HG03196 (cell line): Measurements from ENCODE around the gene MACIR.

Source experiments
- ATAC-seq: cut with Tn5 transposase; IDR thresholded peaks from one replicate; pipeline ENCODE4 v1.9.1; 2021; ENCODE audit not compliant: unreplicated experiment

Gene MACIR

DNA sequence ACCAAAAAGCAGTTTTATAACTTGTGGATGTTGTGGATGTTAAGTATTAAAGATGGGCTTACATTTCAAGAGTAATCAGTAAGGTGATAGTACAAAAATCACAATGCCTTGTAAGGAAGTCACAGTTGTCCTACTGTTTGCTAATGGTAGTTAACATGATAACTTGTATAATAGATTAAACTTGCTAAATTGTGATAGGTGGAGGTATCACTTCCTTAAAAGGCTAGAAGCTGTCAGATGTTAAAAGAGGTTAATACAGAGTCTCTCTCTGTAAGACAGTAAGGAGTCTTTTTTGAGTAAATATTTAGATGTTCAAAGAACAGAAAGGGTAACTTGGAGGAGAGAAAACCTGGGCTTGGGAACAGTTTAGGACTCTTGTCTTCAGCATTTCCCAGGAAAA is 14.2 kb upstream of the MACIR start:
- no peak for ATAC-seq

DNA sequence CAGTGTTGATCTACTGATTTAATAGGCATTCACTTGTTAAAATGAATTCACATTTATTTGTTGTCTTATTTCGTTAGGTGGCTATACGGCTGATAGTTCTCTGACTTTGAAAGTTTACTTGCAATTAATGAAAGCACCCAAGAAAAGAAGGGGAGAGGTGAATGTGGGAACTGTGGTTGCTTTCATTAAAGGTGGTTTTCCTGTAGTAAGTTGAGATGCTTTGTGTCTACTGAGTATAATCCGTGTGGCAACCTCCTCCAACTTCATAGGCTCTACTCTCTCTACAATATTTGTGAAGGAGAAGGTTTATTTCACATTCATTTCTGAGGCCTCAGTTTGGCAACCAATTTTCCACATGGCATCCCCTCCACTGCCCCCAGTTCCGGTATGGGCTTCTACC is 12.8 kb upstream of the MACIR start:
- ATAC-seq = no peak

DNA sequence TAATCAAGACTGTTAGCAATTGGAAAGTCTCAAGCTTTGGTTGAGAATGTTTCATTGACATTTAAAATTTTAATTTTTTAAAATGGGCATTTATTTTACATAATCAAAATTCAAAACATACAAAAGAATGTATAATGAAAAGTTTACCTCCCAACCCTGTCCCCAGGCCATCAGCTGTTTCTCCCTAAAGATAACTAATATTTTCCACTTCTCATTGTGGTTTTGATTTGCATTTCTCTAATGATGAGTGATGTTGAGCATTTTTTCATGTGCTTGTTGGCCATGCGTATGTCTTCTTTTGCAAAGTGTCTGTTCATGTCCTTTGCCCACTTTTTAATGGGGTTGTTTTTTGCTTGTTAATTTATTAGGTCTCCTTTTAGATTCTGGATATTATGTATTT is 11.4 kb upstream of the MACIR start:
- no peak for ATAC-seq

DNA sequence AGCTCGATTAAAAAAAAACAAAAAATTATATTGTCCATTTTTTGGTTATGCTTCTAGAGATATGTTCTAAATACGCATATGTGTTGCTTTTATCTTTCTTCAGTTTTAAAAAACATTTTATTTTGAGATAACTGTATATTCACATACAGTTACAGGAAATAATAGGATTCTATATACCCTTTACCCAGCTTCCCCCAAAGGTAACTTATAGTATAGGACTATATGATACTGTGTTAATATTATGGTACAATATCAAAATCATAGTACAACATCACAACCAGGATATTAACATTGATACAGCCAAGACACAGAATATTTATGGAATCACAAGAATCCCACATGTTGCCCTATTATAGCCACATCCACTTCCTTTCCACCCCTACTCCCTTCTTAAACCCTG is 9.5 kb upstream of the MACIR start:
- no peak for ATAC-seq

DNA sequence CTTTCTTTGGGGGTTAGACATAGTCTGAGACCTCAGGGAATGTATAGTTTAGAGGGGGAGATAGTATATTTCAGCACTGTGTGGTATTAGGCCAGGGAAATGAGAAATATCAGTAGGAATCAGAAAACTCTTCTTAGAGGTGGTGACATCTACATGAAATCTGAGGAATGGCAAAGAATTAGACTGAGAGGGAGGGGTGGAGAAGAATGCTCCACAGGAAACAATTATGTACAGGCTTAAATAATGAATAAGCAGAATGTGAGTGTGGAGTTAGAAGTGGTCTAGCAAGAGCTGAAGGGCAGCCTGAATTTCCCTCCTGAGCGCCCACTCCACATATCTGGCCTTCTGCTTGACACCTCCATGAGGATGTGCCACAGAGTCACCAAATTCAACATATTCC is 3.6 kb upstream of the MACIR start:
- no peak for ATAC-seq

DNA sequence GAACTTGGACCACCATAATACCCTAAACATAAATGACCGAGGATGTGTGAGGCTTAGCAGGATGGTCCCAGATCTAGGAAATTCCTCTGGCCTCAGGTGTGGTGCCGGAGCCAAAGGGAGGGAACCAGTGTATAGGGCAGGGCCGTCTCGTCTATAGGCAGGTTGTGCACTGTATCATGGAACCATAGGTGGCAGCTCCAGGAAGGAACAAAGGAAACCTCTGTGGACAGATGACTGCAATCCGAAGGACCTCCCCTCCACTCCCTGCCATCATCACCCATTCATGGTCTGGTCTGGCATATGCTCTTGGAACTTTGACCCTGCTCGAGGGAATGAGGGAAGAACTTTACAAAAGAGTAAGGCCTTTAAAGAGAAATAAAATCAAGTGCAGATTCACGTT is 2.9 kb upstream of the MACIR start:
- no peak for ATAC-seq

DNA sequence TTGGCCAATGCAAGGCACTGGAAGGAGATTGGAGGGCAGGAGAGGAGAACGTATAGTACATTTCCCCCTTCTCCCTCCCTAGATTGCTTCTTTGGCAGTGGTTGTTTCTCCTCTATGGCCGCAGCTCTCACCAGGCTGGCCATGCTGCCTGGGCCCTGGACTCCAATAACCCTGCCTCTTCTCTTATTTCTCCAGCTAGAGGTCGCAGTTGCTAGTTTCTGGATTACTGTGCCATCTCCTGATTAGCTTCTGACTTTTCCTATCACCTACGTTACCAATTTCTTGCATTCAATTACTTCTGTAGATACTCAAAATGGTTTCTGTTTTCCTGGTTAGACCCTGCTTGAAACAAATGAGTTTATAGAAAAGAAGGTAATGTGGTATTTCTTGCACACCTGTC is 2.4 kb upstream of the MACIR start:
- ATAC-seq = no peak

DNA sequence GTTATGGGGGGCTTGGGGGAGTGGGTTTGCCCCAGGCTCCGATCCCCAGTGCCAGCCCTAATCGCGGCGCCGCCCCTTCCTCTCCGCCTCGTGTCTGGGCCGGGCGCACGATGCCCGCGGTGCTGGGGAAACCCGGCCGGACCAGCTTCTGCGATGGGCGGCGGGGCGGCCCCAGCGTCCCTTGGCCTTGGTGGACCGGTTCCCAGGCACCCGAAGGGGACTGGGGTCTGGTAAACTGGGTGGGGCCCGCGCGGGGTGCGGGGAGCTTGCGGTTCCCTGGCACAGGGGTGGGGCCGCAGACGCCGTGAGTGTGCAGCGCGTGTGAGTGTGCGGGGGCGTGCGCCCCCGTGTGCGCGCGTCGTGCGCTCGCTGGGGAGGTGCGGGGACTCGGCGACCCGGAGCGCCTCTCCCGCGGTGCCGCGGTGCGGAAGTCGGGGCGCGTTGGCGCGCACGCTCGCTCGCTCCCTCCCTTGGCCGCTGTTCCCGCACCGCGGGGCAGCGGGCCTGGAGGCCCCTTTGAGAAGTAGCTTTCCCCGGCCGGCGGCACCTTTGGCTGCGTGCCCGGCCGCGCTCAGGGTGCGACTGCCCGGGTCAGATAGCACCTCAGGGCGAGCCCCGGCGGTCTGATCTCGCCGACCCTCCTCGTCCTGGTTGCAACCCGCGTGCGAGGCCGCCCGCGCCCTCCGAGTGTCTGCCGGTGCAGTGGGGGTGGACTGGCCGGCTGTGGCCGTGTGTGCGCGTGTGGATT is 568 bp downstream of the MACIR start:
- ATAC-seq = peak; percentile 41

DNA sequence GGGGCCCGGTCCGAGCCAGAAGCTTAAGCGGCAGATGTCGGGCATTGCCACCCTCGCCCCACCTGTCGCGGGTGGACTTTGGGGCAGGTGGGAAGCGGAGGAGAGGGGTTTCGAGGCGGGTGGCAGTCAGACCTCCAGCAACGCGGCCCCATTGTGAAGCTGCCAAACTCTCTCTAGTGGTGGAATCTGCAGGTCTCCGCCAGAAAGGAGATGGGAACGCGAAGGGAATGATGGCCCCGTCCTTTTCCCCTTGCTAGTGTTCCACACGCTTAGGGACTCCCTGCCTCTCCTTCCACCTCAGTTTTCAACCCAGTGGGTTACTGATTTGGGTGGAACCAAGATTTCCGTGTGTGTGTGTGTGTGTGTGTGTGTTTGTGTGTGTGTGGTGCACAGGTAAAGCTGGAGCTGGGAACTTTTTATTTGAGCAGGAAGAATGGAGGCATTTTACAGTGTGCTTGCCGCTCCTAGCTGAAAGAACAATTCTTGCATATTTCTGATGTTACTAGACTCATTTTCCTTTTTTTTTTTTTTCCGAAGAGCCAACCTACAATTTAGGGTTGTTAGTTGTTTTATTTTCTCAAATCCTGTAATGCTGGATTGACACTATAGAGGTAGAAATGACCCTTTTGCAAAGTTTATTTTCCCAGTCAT is 1.3 kb downstream of the MACIR start:
- ATAC-seq = no peak

DNA sequence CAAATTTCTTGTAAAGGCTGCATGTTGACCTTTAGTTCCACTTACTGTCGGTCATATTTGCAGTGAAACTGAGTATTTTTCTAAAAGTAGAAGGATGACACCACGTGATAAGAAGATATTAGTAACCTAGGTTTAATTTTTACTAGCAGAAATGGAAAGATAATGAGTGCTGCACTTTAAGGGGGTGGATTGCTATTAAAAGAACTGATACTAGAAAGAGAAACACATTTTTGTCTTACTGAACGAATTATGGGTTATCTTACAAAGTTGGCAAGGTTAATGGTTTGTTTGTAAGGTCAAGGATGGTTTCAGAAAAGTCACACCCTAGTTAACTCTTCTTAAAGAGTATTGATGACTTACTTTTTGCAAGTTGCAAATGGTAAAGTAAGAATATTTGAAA is 2.4 kb downstream of the MACIR start:
- peak; percentile 27 for ATAC-seq

DNA sequence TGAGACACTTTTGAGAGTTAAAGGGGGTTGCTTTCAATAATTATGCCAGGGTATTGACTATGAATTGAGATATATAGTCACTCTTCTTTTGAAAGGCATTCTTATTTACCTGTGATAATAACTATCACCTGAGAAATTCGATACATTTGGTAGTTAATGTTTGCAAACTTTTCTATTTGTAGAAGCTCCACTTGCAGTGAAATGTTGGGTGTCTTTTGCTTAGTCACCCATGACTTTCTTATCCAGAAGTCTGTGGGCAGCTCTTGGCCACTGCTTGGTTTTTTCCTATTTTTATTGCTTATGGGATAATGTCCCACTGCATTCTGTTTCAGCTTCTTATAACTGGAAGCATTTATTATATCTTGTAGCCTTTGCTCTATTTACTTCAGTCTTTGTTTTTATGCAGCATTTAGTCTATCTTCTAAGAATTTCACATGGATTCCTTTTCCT is 3.9 kb downstream of the MACIR start:
- ATAC-seq = no peak

DNA sequence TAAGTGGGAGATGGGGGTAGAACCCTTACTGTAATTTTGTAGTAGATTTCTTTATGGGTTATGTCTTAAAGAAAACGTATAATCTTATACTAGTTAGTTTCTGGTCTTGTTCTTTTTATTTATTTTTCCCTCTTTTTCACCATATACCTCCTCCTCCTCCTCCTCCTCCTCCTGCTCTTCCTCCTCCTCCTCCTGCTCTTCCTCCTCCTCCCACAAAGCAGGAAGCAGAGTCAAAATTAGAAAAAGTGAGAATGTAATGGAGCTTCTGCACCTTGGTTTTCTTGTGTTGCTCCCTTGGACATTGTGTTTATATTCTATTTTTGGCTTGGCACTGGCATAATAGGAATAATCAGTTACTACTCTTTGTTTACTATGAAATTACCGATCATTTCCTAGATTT is 4.5 kb downstream of the MACIR start:
- ATAC-seq = no peak

DNA sequence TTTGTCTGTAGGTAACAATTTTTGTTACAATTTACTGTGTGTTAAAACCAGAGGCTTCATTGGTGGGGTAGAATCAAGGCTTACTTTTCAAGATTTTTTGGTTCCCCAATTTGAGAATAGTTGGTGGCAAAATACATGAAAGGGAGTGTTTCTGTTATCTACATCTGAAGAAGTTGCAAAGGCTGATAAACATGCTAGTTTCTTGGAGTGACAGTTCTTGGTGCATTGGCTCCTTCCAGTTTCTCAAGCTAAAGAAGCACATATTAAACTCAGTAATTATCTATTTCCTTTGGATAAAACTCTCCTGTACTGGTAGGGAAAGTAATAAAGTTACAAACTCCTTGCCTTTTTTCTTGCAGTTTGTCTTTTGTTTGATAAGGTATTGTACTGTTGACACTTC is 5.9 kb downstream of the MACIR start:
- ATAC-seq = no peak

DNA sequence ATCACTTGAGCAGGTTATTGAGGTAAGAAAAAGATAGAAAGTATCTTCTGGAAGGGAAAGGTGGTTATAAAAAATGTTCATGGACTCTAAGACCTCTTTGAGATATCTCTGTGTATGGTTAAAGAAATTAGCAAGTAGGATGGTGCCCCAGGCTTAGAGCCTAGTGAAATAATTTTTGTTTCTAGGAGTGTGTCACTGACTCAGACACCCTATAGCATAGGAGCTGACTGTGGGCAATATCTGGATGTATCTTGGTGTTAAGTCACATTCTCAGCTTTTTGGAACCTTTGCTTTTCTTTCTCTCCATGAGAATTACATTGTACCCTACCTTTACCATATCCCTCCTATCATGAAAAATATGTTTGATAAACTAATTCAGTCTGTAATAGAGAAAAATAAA is 12.0 kb downstream of the MACIR start:
- no peak for ATAC-seq

DNA sequence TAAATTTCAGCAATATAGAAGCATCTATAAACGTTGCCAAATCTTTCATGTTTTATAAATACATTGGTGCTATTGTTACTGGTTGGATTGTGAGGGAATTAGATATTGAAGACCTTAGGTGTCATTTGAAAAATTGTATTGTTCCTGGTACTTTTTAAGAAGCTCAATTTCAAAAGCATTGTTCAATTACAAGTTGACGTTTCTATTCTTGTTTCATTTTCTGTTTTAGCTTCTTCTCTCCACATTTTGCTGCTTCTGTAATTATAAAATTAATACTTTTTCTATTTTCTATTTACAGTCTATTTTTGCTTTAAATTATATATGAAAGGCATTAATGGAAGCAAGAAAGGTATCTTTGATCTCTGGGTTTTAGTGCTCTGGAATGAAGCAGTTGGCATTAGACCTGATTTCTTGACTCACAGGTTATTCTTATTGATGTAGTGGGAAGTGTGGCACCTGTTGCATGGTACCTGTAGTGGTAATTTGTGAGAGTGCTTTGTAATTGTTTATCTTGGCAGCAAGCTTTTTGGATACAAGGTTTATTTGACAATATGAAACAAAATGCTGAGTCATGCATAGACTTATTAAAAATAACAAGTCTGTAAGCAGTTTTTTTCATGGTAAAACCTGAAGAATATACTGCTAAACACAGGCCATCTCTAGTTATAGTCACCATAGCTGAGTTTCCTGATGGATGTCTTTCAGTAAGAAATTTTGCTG is 13.2 kb downstream of the MACIR start:
- no peak for ATAC-seq

DNA sequence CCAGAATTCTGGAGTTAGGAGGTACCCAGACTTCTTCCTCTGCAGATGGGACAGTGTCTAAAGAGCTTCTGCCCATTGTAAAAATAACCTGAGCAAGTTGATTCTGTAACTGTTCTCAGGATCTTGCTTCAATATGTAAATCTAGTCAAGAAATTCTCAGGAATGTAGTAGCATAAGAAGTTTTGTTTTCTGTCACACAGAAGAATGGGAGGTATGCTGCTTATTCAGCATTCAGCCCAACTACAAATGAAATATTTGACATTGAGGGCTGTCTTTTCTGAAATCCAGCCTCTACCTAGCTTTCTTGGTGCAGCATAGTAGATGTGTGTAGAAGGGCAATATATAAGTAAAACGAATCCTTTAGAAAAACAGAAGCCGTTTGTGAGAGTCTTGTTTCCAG is 13.8 kb downstream of the MACIR start:
- ATAC-seq = no peak

DNA sequence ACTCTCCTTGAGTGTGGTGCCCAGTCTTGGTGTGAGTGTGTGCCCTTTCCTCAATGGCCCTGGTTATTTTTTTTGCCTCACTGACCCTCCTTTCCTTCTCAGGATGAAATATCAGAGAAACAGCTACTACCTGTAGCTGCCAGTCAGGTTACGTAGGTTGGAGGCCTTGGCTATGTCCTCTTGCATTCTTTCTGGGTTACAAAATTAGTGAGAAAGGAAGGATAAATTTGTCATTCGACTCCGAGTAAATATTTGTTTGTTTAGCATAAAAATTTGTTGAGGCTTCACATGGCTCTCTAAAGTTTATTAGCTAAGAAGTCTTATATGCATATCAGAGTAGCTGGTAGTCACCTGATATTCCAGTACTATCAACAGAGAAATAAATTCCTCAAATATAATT is 15.4 kb downstream of the MACIR start:
- ATAC-seq = no peak

DNA sequence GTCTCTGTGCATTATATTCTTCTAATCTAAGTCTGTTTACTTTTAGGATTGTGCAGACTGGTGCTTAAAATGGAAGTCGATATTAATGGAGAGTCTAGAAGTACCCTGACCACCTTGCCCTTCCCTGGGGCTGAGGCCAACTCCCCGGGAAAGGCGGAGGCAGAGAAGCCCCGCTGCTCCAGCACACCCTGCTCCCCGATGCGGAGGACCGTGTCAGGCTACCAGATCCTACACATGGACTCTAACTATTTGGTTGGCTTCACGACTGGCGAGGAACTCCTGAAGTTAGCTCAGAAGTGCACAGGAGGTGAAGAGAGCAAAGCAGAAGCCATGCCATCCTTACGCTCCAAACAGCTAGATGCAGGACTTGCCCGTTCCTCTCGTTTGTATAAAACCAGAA is 17.3 kb downstream of the MACIR start:
- no peak for ATAC-seq

DNA sequence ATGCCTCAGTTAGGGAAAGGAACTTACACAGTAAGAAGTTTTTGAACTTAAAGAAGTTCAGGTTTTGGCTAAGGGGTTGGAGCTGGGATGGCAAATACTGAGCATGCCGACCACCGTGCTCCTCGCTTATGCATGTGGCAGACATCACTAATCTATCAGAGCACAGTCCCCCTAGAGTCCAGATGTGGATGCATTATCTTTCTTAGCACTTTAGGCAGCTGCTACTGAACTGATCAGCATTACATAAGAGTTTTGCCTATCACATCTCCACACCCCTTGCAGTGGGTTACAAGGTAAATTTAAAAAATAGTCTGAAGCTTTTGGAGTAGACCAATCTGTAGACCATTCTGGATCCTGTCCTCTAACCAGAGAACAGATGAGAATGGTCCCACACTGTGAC is 22.4 kb downstream of the MACIR start:
- ATAC-seq = no peak

DNA sequence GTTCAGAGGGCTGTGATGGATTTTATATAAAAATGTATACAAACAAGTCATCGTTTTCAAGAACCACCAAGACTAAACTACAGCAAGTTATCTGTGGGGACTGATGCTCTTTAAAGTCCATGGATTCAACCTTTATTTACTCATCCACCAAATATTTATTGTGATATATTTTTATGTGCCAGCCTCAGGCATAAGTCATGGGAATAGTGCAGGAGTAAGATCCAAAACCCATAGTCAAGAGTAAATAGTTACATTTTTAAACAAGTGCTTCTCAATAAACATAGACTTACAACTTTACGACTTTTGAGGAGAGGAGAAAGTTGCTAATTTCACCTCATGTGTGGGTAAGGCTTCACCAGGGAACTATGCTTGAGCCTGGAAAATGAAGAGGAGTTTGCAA is 24.6 kb downstream of the MACIR start:
- no peak for ATAC-seq

DNA sequence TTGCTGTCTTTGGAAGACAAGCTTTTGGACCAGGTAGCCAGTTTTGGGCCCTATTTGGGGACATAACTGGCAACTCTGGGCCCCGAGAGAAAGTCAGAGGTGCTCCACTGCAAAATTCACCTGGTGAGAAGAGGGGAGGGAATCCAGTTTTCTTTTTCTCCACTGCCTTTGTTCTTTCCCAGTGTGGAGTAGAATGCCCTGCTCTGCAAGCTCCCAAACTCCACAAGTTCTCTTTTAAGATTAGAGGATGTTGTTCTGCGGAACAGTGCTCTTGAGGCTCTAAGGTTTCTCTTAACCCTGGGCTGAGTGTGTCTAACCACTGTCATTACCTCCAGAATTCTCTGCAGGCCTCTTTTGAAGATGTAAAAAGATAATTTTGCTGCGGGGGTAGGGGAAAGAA is 25.3 kb downstream of the MACIR start:
- no peak for ATAC-seq

DNA sequence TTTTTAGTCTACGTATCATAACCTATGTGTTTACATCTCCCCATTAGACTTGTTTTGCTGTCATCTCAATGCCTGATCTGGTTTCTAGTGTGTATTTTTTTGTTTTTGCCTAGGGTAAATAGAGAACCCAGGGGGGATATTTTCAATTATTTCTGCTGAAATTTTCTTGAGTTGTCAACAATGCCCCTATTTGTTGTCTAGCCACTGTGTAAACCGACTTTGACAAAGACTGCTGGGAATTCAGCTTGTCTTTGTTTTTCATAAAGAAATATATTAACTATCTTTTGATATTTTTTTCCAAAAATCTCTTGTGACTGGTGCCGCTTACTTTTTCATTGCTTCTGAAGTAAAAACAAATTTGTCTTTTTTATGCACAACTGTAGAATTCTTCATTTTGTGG is 28.1 kb downstream of the MACIR start:
- ATAC-seq = no peak
